GM19452 (cell line): Measurements from ENCODE around the gene POMC.
A peak's percentile ranks its signal among the peaks of the same experiment; 100 is the strongest.
"Not testable (repeated sequence)": the region's sequence is repeated elsewhere in the genome, so short reads cannot be mapped to it uniquely, and the experiment has no call there.

Source experiments
- ATAC-seq: cut with Tn5 transposase; IDR thresholded peaks from one replicate; pipeline ENCODE4 v1.9.1; 2021; ENCODE audit not compliant: unreplicated experiment

Gene POMC

DNA sequence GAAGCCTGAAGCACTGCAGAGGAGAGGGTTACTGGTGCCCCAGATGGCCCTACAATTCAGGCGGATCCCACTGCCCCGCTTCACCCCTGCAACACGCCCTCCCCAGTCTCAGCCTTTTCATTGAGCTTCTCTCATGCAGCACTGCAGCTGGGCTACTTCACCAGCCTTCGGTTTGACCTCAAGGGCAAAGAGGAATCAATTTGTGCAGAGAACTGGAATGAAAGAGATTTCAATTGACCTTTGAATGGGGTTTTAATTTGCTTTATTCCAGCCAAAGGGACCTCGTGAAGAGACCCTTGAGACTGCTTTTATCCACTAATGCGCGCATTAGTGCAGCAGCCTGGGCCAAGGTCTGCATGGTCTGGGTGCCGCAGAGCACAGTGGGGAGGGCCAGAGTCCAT, 8.8 kb upstream of the POMC start:
- no peak for ATAC-seq

DNA sequence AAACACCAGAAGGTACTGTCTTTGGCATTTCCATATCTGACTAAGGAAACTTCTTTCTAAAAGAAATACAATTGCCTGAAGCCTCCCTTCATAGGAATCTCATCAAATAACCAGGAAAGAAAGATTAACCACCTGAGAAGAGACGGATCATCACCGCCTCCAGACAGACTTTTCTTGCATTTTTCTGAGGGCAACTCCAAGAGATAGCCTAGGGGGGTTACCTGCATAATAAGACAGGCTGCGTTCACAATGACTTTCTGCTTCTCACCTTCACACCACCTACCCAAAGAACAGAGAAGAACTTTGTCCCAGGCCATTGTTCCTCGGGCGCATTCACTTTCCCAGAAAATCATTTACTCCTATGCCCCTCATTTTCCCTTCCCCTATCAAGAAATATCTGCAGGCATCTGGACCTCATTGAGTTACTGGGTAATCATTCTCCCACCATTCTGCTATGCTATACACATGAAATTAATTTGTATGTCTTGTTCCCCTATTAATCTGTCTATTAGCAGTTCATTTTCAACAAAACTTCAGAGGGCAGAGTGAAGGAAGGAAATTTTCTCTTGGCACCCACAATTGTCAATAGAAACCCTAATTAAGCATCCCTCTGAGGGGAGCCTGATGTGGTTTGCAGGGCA, 8.3 kb upstream of the POMC start:
- no peak for ATAC-seq

DNA sequence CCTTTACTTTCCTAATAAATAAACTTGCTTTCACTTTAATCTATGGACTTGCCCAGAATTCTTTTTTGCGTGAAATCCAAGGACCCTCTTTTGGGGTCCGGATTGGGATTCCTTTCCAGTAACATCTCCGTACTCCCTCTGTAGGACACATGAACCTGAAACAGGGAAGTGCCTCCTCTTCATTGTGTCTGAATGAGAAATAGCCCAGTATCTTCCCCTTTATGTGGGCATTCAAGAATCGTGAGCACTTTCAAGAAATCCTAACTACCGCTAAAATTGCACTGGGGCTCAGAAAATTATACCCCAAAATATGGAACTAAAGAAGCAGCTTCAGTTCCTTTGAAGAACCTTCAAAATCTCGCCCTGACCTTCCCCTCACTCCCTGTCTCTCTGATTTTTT, 7.8 kb upstream of the POMC start:
- ATAC-seq, result no peak

DNA sequence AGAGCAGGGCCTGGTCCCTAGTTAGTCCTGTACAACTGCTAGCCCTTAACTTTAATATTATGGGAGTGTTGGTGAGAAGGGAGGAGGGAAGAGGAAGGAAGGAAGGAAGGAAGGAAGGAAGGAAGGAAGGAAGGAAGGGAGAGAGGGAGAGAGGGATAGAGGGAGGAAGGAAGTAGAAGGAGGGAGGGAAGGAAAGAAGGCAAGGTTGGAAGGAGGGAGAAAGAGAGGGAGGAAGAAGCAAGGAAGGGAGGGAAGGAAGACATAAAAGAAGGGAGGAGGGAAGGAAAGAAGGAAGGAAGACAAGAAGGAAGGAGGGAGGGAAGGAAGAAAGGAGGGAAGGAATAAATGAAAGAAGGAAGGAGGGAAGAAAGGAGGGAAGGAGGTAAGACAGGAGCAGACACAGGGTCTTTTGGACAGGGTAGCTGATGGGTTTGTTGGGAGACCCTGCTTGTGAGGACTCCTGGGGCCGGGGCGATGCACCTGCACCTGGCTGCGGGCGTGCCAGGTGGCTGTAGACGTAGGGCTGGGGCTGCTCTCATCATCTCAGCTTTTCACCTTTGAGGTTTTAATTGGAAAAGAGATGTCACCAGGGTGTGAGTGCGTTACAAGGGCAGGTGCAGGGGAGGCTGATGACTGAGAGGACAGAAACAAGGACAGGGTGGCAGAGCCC, 5.9 kb upstream of the POMC start:
- ATAC-seq, result no peak

DNA sequence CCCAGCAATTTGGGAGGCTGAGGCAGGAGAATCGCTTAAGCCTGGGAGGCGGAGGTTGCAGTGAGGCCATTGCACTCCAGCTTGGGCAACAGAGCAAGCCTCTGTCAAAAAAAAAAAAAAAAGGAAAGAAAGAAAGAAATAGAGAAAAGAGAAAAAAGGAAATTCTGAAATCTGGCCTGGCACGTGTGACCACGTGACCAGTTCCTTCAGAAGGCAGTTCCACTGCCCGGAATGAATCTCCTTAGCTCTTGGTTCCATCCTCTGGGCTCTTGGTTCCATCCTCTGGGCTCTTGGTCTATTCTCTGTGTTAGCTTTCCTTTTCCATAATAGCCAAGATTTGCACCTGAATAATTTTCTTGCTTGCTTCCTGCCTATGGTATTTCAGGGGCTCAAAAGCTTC, 5.3 kb upstream of the POMC start:
- no peak for ATAC-seq

DNA sequence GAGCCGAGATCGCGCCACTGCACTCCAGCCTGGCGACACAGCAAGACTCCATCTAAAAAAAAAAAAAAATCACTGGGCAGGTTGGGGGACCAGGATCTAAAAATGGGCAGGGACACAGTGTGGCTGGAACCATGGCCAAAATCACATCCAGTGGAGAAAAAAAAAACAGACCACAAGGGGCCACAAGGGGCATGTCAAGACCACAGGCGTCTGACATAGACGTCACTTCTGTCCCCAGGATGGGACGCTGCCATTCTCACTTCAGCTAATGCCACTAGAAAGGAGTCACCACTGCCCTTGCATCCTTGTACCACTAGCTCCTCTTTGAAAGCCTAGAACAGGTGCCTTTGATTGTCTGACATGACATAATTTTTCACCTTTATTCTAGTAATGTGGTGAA, 2.5 kb upstream of the POMC start:
- no peak for ATAC-seq

DNA sequence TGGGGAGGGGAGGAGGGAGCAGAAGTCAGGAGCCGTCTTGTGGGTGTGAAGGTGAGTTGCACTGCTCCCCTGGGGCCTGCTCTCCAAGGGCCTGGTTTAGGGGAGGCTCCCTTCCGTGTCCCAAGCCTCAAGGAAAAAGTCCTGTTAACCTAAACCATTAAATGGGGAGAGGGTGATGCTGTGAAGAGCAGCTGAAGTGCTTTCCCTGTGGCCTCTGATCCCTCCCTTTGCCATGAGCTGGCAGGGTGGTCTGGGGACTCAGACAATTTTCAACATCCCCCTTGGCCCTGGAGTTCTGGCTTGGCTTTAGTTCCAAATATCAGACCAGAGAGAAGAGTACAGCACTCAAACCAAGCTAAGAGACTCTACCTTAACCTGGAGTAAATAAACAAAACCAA, 692 bp upstream of the POMC start:
- ATAC-seq, result no peak

DNA sequence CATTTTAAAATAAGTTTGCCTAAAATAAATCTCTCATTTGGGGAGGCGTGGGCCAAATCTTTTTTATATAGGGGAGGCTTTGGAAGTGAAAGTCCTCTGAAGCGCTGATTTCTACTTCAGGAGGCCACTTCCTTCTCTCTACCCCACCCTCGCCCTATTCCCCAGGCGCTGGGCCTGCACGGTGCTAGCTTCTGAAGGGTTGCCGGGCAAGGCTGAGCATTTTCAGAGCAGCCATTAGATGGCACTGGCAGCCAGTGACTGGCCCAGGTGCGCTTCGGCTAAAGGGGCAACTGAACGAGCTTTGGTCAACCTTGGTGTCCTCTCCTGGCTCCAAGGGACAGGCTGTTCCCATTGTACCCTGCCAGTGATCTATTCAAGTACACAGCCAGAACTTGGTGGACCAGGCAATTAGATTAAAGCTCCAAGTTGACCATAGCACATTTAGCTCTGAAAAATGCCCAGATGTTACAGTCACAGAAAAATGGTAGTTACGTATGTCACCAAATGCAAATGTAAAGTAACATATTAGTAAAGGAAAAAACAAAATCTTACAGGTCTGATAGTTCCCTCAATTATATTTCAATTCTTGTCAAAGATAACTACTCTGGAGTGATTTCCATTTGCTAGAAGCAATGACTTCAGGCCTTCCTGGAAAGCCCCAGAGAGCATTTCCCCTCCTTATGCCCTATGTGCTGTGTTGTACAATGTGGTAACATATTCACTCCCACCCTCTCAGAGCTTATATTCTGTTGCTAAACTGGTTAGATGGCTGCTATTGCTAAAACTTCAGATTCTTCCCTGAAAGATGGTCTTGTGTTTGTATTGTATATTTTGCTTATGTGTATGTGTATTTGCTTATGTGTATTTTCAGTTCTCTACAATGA, 2.1 kb downstream of the POMC start:
- peak; percentile 75 for ATAC-seq

DNA sequence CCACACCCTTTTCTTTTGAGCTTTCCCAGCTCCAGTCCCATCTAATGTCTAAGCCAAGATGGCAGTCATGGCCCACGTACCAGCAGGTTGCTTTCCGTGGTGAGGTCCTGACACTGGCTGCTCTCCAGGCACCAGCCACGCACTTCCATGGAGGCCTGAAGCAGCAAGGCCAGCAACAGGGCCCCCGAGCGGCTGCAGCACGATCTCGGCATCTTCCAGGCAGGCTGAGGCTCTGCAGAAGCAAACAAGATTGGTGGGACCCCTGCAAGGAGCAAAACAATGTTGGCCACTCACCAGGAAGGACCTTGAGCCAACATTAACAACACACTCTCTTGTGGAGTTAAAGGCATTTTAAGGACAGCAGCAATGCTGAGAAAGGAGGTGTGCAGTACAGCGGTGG, 3.8 kb downstream of the POMC start:
- no peak for ATAC-seq

DNA sequence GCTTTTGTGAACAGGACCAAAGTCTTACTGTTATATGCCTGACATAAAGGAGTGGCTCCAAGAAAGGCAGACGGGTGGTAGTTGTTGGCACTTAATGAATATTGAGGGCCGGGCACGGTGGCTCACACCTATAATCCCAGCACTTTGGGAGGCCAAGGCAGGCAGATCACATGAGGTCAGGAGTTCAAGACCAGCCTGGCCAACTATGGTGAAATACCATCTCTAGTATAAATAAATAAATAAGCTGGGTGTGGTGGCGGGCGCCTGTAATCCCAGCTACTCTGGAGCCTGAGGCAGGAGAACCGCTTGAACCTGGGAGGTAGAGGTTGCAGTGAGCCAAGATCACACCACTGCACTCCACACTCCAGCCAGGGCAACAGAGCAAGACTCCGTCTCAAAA, 6.3 kb downstream of the POMC start:
- ATAC-seq, result not testable (repeated sequence)

DNA sequence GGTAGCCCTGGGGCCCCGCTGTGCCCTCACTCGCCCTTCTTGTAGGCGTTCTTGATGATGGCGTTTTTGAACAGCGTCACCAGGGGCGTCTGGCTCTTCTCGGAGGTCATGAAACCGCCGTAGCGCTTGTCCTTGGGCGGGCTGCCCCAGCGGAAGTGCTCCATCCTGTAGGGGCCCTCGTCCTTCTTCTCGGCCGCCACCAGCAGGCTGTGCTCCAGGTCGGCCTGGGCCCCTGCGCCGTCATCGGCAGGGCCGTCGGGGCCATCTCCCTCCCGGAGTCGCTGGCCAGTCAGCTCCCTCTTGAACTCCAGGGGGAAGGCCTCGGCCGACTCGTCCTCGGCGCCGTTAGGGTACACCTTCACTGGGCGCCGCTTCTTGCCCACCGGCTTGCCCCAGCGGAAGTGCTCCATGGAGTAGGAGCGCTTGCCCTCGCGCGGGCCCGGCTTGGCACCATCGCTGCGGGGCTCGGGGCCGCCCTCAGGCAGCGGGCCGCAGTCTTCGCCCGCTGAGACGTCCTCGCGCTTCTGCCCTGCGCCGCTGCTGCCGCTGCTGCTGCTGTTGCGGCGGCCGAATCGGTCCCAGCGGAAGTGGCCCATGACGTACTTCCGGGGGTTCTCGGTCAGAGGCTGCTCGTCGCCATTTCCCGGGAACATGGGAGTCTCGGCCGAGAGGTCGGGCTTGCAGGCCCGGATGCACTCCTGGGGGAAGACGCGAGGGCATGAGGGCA, 7.2 kb downstream of the POMC start:
- peak; percentile 56 for ATAC-seq

DNA sequence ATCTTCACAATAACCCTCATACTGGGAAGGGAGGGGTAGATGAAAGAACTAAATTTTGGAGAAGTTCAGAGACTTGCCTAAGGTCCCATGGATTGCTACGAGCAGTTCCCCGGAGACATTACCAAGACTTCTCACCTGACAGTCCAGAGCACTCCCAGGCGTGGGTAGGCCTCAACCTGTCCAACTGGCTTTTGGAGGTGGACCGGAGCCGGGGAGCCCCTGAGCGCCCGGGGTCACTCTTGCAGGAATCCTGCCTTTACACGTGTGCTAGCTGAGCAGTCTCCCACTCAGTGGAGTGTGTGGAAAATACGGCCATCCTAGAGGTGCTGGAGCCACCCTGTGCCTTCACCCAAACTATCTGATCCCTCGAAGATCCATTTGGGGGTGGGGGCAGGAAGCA, 8.0 kb downstream of the POMC start:
- no peak for ATAC-seq

DNA sequence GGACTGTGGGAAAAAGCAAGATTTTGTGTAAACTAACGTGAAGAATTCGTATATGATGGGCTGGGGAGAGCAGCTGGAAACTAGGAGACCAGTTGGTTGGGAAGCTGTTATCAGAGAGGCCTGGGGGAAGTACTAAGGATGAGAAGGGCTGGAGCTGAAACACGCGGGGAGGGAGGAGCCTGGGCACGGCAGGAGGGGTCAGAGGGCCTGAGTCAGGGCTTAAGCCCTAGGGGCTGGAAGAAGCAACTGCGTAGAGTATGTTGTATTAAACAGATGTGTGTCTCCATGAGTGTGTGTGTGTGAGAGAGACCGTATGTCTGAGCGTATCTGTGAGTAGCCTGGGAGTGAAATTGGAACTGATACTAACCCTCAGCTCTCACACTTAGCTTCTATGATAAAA, 8.4 kb downstream of the POMC start:
- ATAC-seq, result no peak

DNA sequence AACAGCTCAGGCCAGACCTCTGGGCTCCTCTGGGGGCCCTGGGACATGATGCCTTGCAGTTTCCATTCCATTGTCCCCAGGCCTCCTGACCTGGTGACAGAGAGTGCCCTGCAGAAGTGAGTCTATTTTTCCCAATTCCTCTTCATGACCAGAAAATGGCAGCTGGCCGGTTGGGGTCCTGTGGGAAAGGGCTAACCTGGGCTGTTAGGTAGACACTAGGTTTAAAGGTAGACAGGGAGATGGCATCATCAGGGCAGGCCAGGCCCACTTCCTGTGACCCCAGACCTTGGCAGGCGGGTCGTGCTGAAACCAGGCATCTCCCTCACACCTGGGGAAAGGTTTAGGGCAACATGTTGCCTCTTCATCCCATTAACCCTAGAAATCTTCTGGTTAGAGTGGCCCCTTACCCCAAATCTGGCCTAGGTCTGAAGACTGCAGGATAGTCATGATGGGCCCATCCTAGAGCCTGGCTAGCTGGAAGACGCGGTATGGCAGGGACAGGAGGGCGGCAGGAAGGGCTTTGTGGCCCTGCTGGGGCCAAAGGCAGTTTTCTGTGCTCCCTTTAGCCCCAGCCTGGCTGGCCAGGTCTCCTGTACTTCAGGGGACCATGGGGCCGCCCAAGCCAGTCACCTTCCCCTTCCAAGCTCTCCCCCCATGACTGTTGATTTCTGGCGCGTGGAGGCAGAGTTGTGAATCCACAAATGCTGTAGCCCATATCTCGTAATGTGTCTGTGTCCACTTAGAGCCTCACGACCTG, 10.1 kb downstream of the POMC start:
- no peak for ATAC-seq

DNA sequence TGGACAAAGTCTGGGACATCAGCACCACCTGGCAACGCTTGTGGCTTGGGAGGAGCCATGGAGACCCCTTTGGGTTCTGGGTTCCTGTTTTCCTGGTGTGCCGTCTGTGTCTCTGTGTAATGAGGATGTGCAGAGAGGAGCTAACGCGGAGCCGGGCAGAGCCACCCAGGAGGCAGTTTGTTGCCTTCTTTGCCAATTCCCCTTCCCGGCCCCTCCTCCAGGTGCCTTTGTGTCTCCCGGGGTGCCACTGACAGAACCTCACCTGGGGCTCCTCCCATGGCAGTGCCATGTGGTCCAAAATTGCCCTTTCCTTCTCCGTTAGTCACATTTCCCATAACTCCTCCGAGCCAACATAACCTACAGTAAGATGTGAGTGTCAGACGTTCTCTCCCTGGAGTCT, 13.0 kb downstream of the POMC start:
- no peak for ATAC-seq

DNA sequence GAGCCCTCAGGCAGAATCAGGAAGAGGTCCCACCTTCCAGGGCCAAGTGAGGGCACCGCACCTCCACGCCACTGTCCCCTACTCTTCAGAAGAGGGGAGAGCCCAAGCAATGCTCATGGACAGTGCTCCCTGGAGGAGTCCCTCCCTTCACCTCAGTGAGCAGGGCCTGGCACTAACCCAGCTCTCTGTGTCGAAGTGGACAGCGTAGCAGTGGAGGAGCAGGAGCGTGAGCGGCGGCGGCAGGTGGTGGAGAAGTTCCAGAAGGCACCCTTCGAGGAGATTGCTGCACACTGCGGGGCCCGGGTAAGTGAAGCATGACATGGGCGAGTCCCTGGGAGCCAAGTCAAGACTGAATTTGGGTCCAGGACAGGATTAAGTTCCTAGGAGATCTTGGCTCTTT, 16.7 kb downstream of the POMC start:
- no peak for ATAC-seq

DNA sequence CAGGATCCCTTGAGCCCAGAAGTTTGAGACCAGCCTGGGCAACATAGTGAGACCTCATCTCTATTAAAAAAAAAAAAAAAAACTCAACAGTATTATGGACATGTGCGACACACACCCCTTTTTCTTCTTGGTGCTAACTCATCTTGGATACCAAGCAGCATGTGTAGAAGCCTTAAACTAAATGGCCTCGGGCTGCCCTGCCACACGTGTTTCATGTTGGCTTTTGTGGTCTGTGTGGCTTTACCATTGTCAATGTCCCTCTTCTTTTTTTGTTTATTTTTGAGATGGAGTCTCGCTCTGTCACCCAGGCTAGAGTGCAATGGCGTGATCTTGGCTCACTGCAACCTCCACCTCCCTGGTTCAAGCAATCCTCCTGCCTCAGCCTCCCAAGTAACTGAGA, 17.4 kb downstream of the POMC start:
- not testable (repeated sequence) for ATAC-seq

DNA sequence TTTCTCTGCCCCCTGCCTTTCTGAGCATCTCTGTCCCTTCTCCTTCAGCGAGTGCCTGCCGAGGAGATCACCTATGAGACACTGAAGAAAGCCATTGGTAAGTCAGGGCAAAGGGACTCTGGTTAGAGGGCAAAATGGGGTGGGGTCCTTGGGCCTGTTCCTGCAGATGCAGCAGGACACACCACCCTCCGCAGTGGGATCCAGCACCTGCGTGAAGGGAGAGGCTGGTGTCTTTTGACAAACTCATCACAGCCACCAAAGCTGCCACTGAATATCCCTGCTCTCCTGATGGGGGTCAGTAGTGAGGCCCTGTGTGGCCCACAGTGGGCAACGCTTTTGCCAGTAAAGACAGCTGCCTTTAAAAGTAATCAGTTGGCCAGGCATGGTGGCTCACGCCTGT, 18.7 kb downstream of the POMC start:
- ATAC-seq, result no peak

DNA sequence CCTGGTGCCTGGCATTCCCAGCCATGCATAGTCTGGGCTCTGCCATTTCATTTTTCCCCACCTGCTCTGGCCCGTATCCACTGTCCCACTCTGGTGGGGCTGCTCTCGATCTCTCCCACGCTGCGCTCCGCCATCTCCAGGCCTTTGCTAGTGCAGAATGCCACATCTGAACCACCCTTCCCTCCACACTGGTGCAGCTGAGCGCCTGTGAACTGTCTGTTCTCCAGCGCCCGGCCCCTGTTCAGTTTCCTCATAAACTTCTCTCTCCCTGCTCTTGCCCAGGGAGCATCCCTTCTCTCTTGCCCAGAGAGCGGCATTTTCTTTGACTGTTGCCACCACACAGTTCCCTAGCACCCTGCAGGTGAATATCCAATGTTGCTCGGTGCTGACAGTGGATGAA, 21.5 kb downstream of the POMC start:
- no peak for ATAC-seq

DNA sequence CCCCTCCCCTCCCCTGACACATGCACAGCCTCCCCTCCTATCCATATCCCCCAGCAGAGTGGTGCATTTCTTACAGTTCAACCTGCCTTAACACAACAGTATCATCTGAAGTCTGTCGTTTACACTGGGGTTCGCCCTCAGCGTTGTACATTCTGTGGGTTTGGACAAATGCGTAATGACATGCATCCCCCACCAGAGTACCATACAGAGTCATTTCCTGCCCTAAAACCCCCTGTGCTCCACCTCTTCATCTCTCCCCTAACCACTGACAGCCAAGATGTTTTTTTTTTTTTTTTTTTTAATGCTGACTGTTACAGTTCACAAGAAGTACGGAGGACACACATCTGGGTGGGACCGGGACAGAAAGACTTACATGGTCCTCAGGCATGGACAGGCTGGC, 22.6 kb downstream of the POMC start:
- ATAC-seq, result no peak

DNA sequence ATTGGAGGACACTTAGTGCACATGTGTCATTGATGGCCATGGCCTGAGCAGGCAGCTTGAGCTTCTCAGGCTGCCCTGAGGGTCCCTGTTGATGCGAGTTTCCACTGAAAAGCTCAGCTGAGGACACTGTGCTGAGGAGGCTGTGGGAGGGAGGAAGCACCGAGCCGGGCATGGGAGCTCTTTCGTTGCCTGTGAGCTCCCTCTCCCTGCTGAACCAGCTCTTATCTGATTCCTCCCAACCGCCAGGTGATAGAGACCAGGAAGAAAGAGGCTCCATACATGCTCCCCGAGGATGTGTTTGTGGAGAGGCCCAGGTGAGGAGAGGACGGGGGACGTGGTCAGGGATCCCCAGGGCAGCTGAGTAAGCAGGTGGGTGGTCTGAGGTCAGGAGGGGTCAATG, 27.3 kb downstream of the POMC start:
- no peak for ATAC-seq
